HepG2 (cell line): ENCODE data around the gene AEBP1. TPM values are rescaled to one million over a fixed set of nuclear protein-coding genes. Genes with fewer than 3 reads are reported as not detected.
A peak's percentile ranks its signal among the peaks of the same experiment; 100 is the strongest.

Source experiments
- ATAC-seq: fragments of 200-7000 bp; cut with Tn5 transposase; 3 replicates; pipeline ENCODE4 v1.9.1; 2020; ENCODE audit warnings: mild to moderate bottlenecking, moderate library complexity
- BruUV-seq: library from RNA; stranded (reverse); fragments of 400-500 nt; replicated peaks from 2 replicates; lab custom pipeline; 2021; lab: Mats Ljungman, UMichigan
- CTCF ChIA-PET: fragments of 300-600 bp; formaldehyde crosslinking; extraction: SDS; loops from one replicate; lab custom pipeline; 2021; ENCODE audit warnings: low total read pairs, inconsistent platforms, low intra/inter-chr PET ratio; lab: Yijun Ruan, JAX
- POLR2A ChIA-PET: fragments of 350-600 bp; sonication (Branson Sonifier 250); formaldehyde crosslinking; loops from one replicate; lab custom pipeline; 2020; ENCODE audit warnings: antibody characterized with exemption, inconsistent platforms; lab: Yijun Ruan, JAX
- DNase-seq: peaks from one replicate; pipeline ENCODE4 v3.0.0-alpha.2; 2015; ENCODE audit warnings: low spot score
- FAIRE-seq: peaks from 3 replicates; lab custom pipeline; 2011; peaks lifted over from hg19 to GRCh38; lab: Jason Lieb, UNC
- H2AFZ ChIP-seq: one replicate; pipeline ENCODE4 v1.6.1; 2011; ENCODE audit warnings: low read length, inconsistent platforms
- H3K27ac ChIP-seq: fragments of 300-600 bp; 3 replicates; pipeline ENCODE4 v1.8.0; 2011; ENCODE audit warnings: mixed run types, mild to moderate bottlenecking, mixed read lengths, low read length, inconsistent platforms; ENCODE audit not compliant: insufficient read depth; ENCODE audit errors: extremely low read length
- H3K27me3 ChIP-seq, 2 experiments: fragments of 200-600 bp in 1 of 2; 2 replicates in 1 of 2; 3 replicates in 1 of 2; pipeline versions ENCODE4 v1.6.0 to v1.8.0; 2011; ENCODE audit warnings: low read length in 2 of 2, mild to moderate bottlenecking in 2 of 2, moderate library complexity in 2 of 2, inconsistent platforms in 1 of 2; ENCODE audit not compliant: insufficient read depth in 2 of 2, control insufficient read depth in 1 of 2
- H3K36me3 ChIP-seq, 2 experiments: fragments of 200-600 bp in 1 of 2; replicated peaks in 1 of 2; 2 replicates in 1 of 2; 3 replicates in 1 of 2; pipeline versions ENCODE4 v1.5.1 to v1.8.0; 2011; ENCODE audit warnings: low read length in 2 of 2, inconsistent platforms in 1 of 2; ENCODE audit not compliant: insufficient read depth in 2 of 2, control insufficient read depth in 1 of 2
- H3K4me1 ChIP-seq: 2 replicates; pipeline ENCODE4 v1.5.1; 2012; ENCODE audit warnings: low read length, inconsistent platforms; ENCODE audit not compliant: insufficient read depth
- H3K4me2 ChIP-seq: 2 replicates; pipeline ENCODE4 v1.6.0; 2011; ENCODE audit warnings: low read depth, low read length, inconsistent platforms
- H3K4me3 ChIP-seq, 3 experiments: fragments of 200-600 bp in 1 of 3; sonication (generic), shearing (Covaris generic) in 1 of 3; replicated peaks in 1 of 3; 2 replicates each; pipeline ENCODE4 v1.5.1; 2011 to 2016; ENCODE audit warnings: low read length in 3 of 3, inconsistent platforms in 2 of 3, low read depth in 2 of 3, mild to moderate bottlenecking in 2 of 3, control low read depth in 1 of 3, mixed read lengths in 1 of 3; ENCODE audit not compliant: insufficient read depth in 1 of 3
- H3K79me2 ChIP-seq: one replicate; pipeline ENCODE4 v1.6.1; 2011; ENCODE audit warnings: low read length, inconsistent platforms; ENCODE audit not compliant: insufficient read depth
- H3K9ac ChIP-seq: 2 replicates; pipeline ENCODE4 v1.6.0; 2011; ENCODE audit warnings: mild to moderate bottlenecking, low read depth, low read length, inconsistent platforms; ENCODE audit not compliant: insufficient read depth
- H3K9me3 ChIP-seq: 2 replicates; pipeline ENCODE4 v1.5.1; 2012; ENCODE audit warnings: mild to moderate bottlenecking, low read length
- H4K20me1 ChIP-seq: 2 replicates; pipeline ENCODE4 v1.6.0; 2011; ENCODE audit warnings: inconsistent platforms, mild to moderate bottlenecking, low read length, moderate library complexity; ENCODE audit not compliant: insufficient read depth
- CHD4 ChIP-seq: fragments of 200-600 bp; sonication (generic); IDR thresholded peaks from 2 replicates; pipeline ENCODE4 v1.7.0; 2017; ENCODE audit warnings: mild to moderate bottlenecking, low read length, borderline replicate concordance
- PHF20 ChIP-seq: sonication (generic); formaldehyde crosslinking; IDR thresholded peaks from 2 replicates; pipeline ENCODE4 v1.5.0; 2020; ENCODE audit warnings: mild to moderate bottlenecking, missing genetic modification reagents
- ZNF235 ChIP-seq: sonication (generic); formaldehyde crosslinking; IDR thresholded peaks from 2 replicates; pipeline ENCODE4 v1.8.1; 2023; ENCODE audit warnings: mild to moderate bottlenecking, missing genetic modification reagents, borderline replicate concordance
- ZNF275 ChIP-seq: sonication (generic); formaldehyde crosslinking; IDR thresholded peaks from 2 replicates; pipeline ENCODE4 v1.8.0; 2022; ENCODE audit warnings: missing genetic modification reagents, mild to moderate bottlenecking, inconsistent platforms, borderline replicate concordance
- ZUFSP ChIP-seq: sonication (generic); formaldehyde crosslinking; IDR thresholded peaks from 2 replicates; pipeline ENCODE4 v1.9.0; 2021; ENCODE audit warnings: missing genetic modification reagents, mild to moderate bottlenecking, borderline replicate concordance
- WGBS: methylation state at CpG from one replicate; pipeline ENCODE4 v1.1.6; 2017; ENCODE audit warnings: low lambda C conversion rate; 5-methylcytosine and 5-hydroxymethylcytosine counted together
- in situ Hi-C: cut with HindIII; loops from 2 replicates; pipeline ENCODE4 v1.10.0; 2017; ENCODE audit warnings: low pct_unique_long_range_greater_than_20kb; ENCODE audit not compliant: extremely low pct_ligation_motif_present
- intact Hi-C: fragments of 100-400 bp; cut with micrococcal nuclease; formaldehyde crosslinking; loops from one replicate; pipeline ENCODE4 v1.10.0; 2022; ENCODE audit not compliant: unreplicated experiment
- polyA plus RNA-seq, 8 experiments: library from polyadenylated mRNA; depleted of rRNA in 3 of 8; stranded (reverse) in 7 of 8; unstranded in 1 of 8; fragments of >200 nt; fragmentation: Illumina TruSeq in 4 of 8; extraction: Trizol in 4 of 8; gene quantifications; 2 replicates each; pipeline versions ENCODE4 v1.2.1 to v1.2.3, GENCODE V29; 2011 to 2016; ENCODE audit warnings: low read depth in 4 of 8, missing spikeins in 1 of 8, mixed read lengths in 1 of 8; ENCODE audit not compliant: insufficient read depth in 1 of 8
- total RNA-seq, 5 experiments: library from RNA; depleted of rRNA; stranded (reverse); fragments of >200 nt; fragmentation: Illumina TruSeq; extraction: Trizol; gene quantifications; 2 replicates each; pipeline ENCODE4 v1.2.3, GENCODE V29; 2016; ENCODE audit warnings: low read depth in 1 of 5

The AEBP1 gene
- total and polyA plus RNA-seq, 2 of the 13 experiments (the other 11 are each of a cell fraction or from before 2014, with no cell fraction given), result 0.22 to 0.55 TPM

- WGBS, result 96% methylated on average over 2 of the region's 8 CpGs
- Histone ChIP-seq H3K79me2 (no peaks in the 10 kb centered on the region), H4K20me1 (no peaks in the 10 kb centered on the region)
- TF ChIP-seq ZNF235 (CRISPR knock-in tag), result no peak
- no peak for TF ChIP-seq PHF20 (CRISPR knock-in tag)
- TF ChIP-seq ZNF275 (CRISPR knock-in tag), result no peak
- TF ChIP-seq CHD4, result no peak
- no peak for TF ChIP-seq ZUFSP (CRISPR knock-in tag)
- TF ChIP-seq, all 625 proteins: peak for 0
- ATAC-seq (no peak), FAIRE-seq (no peak), DNase-seq (no peak)
- H2AFZ ChIP-seq, result no peak overlapping the region
- no peak overlapping the region for H3K9ac ChIP-seq
- POLR2A ChIA-PET, result no interaction called here
- H3K9me3 ChIP-seq, result no peaks in the 10 kb centered on the region
- no peak overlapping the region for H3K27ac ChIP-seq
- CTCF ChIA-PET, result no interaction called here
- intact Hi-C loops (no loop called here), in situ Hi-C loops (no loop called here)
- no peak overlapping the region for H3K4me2 ChIP-seq
- H3K36me3 ChIP-seq, result peaks cover 25 to 46% of the 10 kb centered on the region in 2 experiments
- H3K4me3 ChIP-seq, result no peak overlapping the region
- no peaks in the 10 kb centered on the region for H3K27me3 ChIP-seq
- BruUV-seq, result TSS peak; percentile 19
- H3K4me1 ChIP-seq, result peaks cover 39% of the 10 kb centered on the region
Measured at GRCh38 chr7:44060948-44061644, 43.0 kb upstream of the AEBP1 start.
